Measurements from ENCODE around the gene MAOA.

MAOA gene

DNA sequence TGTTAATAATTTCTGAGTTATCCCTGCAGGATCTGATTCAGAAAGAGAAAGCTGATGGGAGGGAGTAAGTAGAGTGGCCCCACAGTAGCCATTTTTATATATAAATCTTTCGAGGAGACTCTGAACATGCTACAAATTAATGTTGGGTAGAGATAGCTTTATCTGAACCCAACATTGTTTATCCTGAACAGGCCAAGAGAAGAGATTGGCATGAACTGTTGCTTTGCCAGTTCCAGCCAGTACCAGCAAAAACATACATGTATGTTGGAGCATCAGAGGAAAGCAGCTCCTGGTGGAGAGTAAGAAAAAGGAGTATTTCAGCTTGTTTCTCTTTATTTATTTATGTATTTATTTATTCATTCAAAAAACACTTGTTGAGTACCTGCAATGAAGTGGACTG lies 1.6 kb downstream of the MAOA start:
- H3K9me3 ChIP-seq (ENCODE audit: control insufficient read depth, insufficient read depth, low read depth, low read length), result no peaks in the 10 kb centered on the region
- no peak overlapping the region for H3K4me3 ChIP-seq (ENCODE audit: low read depth, low read length)
- ChIA-PET CTCF (interaction anchor here (1.0 kb wide), 1 partner anchor 93 kb away, joined by 3 read pairs; no protein-coding TSS in a partner anchor), POLR2A (no interaction called here)
- H3K36me3 ChIP-seq (ENCODE audit: control insufficient read depth in 2 of 2, insufficient read depth in 1 of 2, low read length in 2 of 2), result no peaks in the 10 kb centered on the region
- no peak overlapping the region for H3K27ac ChIP-seq (ENCODE audit: extremely low read depth, low read depth, low read length)
- no peak for TF ChIP-seq ZNF24 (tag by site-specific recombination; IDR thresholded peaks at IDR 0.05)
- TF ChIP-seq GLIS1 (tag by site-specific recombination; IDR thresholded peaks at IDR 0.05), result no peak
- TF ChIP-seq ZNF157 (tag by site-specific recombination; IDR thresholded peaks at IDR 0.05), result no peak
- TF ChIP-seq SALL2 (tag by site-specific recombination; IDR thresholded peaks at IDR 0.05; ENCODE audit: borderline replicate concordance), result no peak
- no peak for TF ChIP-seq SCRT1 (tag by site-specific recombination; IDR thresholded peaks at IDR 0.05; ENCODE audit: borderline replicate concordance)
- TF ChIP-seq ZNF423 (tag by site-specific recombination; IDR thresholded peaks at IDR 0.05), result no peak
- no peak for TF ChIP-seq ZNF837 (tag by site-specific recombination; IDR thresholded peaks at IDR 0.05)
- TF ChIP-seq ZNF366 (tag by site-specific recombination; conservative IDR thresholded peaks at IDR 0.05), result no peak
- TF ChIP-seq, protein P1, sequence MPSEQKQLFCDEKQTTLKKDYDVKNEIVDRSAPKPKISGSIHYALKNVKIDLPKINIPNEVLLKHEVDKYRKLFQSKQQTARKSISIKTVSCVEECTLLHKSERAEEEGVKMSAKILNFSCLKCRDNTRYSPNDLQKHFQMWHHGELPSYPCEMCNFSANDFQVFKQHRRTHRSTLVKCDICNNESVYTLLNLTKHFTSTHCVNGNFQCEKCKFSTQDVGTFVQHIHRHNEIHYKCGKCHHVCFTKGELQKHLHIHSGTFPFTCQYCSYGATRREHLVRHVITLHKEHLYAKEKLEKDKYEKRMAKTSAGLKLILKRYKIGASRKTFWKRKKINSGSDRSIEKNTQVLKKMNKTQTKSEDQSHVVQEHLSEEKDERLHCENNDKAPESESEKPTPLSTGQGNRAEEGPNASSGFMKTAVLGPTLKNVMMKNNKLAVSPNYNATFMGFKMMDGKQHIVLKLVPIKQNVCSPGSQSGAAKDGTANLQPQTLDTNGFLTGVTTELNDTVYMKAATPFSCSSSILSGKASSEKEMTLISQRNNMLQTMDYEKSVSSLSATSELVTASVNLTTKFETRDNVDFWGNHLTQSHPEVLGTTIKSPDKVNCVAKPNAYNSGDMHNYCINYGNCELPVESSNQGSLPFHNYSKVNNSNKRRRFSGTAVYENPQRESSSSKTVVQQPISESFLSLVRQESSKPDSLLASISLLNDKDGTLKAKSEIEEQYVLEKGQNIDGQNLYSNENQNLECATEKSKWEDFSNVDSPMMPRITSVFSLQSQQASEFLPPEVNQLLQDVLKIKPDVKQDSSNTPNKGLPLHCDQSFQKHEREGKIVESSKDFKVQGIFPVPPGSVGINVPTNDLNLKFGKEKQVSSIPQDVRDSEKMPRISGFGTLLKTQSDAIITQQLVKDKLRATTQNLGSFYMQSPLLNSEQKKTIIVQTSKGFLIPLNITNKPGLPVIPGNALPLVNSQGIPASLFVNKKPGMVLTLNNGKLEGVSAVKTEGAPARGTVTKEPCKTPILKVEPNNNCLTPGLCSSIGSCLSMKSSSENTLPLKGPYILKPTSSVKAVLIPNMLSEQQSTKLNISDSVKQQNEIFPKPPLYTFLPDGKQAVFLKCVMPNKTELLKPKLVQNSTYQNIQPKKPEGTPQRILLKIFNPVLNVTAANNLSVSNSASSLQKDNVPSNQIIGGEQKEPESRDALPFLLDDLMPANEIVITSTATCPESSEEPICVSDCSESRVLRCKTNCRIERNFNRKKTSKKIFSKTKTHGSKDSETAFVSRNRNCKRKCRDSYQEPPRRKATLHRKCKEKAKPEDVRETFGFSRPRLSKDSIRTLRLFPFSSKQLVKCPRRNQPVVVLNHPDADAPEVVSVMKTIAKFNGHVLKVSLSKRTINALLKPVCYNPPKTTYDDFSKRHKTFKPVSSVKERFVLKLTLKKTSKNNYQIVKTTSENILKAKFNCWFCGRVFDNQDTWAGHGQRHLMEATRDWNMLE (tag by site-specific recombination; conservative IDR thresholded peaks at IDR 0.05; ENCODE audit: low read depth), result no peak
- no peak for TF ChIP-seq SETDB1 (IDR thresholded peaks at IDR 0.05; ENCODE audit: insufficient read length, low read length)
- TF ChIP-seq, protein P2, sequence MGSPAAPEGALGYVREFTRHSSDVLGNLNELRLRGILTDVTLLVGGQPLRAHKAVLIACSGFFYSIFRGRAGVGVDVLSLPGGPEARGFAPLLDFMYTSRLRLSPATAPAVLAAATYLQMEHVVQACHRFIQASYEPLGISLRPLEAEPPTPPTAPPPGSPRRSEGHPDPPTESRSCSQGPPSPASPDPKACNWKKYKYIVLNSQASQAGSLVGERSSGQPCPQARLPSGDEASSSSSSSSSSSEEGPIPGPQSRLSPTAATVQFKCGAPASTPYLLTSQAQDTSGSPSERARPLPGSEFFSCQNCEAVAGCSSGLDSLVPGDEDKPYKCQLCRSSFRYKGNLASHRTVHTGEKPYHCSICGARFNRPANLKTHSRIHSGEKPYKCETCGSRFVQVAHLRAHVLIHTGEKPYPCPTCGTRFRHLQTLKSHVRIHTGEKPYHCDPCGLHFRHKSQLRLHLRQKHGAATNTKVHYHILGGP (tag by site-specific recombination; IDR thresholded peaks at IDR 0.05), result no peak
- no peaks in the 10 kb centered on the region for H3K4me1 ChIP-seq (ENCODE audit: control insufficient read depth, insufficient read depth, low read length)

DNA sequence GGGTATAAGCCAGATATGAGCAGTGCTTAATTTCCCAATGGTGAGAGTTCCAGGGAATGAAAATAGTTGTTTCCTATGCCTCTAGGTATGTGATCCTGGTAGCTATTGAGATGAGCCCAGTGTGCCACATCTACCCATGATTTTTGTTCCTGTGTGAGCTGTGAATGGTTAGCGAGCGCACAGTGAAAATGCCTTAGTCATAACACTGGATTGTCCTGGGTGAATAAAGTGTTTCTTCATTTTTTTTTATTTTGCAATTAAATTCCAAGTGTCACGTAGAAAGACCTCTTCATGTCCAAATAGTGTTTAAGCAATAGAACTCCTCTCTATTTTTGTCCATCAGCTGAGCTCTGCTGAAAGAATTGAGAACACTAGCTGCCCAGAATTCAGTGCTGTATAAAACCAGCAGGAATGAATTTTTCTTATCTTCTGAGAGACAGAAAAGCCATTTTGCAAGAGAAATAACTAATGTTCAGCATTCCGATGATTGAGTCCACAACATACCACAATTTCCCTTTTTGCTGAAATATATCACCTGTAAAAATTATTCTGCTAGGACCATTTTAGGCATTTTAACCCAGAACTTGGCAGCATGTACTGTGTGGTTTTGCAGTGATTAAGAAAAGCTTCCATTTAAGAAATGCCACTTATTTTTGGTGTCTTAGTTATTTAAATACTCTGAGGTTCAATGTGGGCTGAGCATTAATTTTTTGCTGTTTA lies 5.6 kb downstream of the MAOA start:
- TF ChIP-seq ZNF2 (tag by site-specific recombination; IDR thresholded peaks at IDR 0.05), result no peak
- no peak for TF ChIP-seq ZNF664 (tag by site-specific recombination; IDR thresholded peaks at IDR 0.05)
- Histone ChIP-seq H3K36me3 (ENCODE audit: control insufficient read depth in 2 of 2, insufficient read depth in 1 of 2, low read length in 2 of 2) (no peaks in the 10 kb centered on the region), H3K4me3 (ENCODE audit: low read depth, low read length) (no peak overlapping the region), H3K9me3 (ENCODE audit: control insufficient read depth, insufficient read depth, low read depth, low read length) (no peaks in the 10 kb centered on the region), H3K27ac (ENCODE audit: extremely low read depth, low read depth, low read length) (no peak overlapping the region), H3K4me1 (ENCODE audit: control insufficient read depth, insufficient read depth, low read length) (no peaks in the 10 kb centered on the region)
- ChIA-PET CTCF (interaction anchor here (0.9 kb wide), 1 partner anchor 15 kb away, joined by 3 read pairs; no protein-coding TSS in a partner anchor), POLR2A (no interaction called here)

DNA sequence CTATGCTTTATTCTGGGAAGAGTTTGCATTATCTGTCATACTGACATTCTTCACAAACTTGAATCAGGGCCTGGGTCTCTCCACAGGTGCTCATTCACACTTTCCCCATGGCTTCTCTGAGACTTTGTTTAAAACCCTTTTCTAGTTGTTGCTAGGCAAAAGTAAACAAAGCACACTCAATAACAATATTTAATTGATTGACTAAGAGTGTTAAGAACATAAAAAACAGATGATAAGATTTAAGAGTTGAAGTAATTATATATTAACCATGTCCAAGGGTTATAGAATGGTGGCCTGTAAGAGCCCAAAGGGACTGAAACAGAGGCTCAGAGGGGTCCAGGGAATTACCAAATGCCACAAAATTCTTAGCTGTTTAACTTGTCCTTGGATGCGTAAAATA lies 7.1 kb downstream of the MAOA start:
- POLR2A ChIA-PET, result no interaction called here
- Histone ChIP-seq H3K9me3 (ENCODE audit: control insufficient read depth, insufficient read depth, low read depth, low read length) (no peaks in the 10 kb centered on the region), H3K4me1 (ENCODE audit: control insufficient read depth, insufficient read depth, low read length) (no peaks in the 10 kb centered on the region), H3K4me3 (ENCODE audit: low read depth, low read length) (no peak overlapping the region), H3K27ac (ENCODE audit: extremely low read depth, low read depth, low read length) (no peak overlapping the region), H3K36me3 (ENCODE audit: control insufficient read depth in 2 of 2, insufficient read depth in 1 of 2, low read length in 2 of 2) (no peaks in the 10 kb centered on the region)
- CTCF ChIA-PET, result interaction anchor here (1.8 kb wide), 1 partner anchor 9 kb away, joined by 8 read pairs; no protein-coding TSS in a partner anchor
- TF ChIP-seq, protein P3, sequence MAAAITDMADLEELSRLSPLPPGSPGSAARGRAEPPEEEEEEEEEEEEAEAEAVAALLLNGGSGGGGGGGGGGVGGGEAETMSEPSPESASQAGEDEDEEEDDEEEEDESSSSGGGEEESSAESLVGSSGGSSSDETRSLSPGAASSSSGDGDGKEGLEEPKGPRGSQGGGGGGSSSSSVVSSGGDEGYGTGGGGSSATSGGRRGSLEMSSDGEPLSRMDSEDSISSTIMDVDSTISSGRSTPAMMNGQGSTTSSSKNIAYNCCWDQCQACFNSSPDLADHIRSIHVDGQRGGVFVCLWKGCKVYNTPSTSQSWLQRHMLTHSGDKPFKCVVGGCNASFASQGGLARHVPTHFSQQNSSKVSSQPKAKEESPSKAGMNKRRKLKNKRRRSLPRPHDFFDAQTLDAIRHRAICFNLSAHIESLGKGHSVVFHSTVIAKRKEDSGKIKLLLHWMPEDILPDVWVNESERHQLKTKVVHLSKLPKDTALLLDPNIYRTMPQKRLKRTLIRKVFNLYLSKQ (tag by site-specific recombination; IDR thresholded peaks at IDR 0.05; ENCODE audit: borderline replicate concordance), result no peak
- no peak for TF ChIP-seq ZNF544 (tag by site-specific recombination; IDR thresholded peaks at IDR 0.05)
- TF ChIP-seq ZNF274 (IDR thresholded peaks at IDR 0.05; ENCODE audit: low read length), result no peak
- no peak for TF ChIP-seq ZNF274 (tag by site-specific recombination; IDR thresholded peaks at IDR 0.05; ENCODE audit: borderline replicate concordance)
- TF ChIP-seq, protein P4, sequence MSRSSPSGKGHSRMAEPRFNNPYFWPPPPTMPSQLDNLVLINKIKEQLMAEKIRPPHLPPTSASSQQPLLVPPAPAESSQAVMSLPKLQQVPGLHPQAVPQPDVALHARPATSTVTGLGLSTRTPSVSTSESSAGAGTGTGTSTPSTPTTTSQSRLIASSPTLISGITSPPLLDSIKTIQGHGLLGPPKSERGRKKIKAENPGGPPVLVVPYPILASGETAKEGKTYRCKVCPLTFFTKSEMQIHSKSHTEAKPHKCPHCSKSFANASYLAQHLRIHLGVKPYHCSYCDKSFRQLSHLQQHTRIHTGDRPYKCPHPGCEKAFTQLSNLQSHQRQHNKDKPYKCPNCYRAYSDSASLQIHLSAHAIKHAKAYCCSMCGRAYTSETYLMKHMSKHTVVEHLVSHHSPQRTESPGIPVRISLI (tag by site-specific recombination; IDR thresholded peaks at IDR 0.05), result no peak
- TF ChIP-seq, protein P5, sequence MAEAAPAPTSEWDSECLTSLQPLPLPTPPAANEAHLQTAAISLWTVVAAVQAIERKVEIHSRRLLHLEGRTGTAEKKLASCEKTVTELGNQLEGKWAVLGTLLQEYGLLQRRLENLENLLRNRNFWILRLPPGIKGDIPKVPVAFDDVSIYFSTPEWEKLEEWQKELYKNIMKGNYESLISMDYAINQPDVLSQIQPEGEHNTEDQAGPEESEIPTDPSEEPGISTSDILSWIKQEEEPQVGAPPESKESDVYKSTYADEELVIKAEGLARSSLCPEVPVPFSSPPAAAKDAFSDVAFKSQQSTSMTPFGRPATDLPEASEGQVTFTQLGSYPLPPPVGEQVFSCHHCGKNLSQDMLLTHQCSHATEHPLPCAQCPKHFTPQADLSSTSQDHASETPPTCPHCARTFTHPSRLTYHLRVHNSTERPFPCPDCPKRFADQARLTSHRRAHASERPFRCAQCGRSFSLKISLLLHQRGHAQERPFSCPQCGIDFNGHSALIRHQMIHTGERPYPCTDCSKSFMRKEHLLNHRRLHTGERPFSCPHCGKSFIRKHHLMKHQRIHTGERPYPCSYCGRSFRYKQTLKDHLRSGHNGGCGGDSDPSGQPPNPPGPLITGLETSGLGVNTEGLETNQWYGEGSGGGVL (tag by site-specific recombination; IDR thresholded peaks at IDR 0.05), result no peak
- TF ChIP-seq ZNF510 (tag by site-specific recombination; IDR thresholded peaks at IDR 0.05; ENCODE audit: insufficient replicate concordance), result no peak
- no peak for TF ChIP-seq SCRT1 (tag by site-specific recombination; IDR thresholded peaks at IDR 0.05; ENCODE audit: borderline replicate concordance)
